Right lobe of liver (tissue), 6 donors: Measurements from ENCODE around the gene CSK. TPM values are rescaled to one million over a fixed set of nuclear protein-coding genes. Genes with fewer than 3 reads are reported as not detected.

Experiments used
- ATAC-seq, 4 donors: fragments of 200-7000 bp; cut with Tn5 transposase; one replicate each; pipeline ENCODE4 v1.9.1; 2020; ENCODE audit warnings: mild to moderate bottlenecking in 4 of 4, moderate library complexity in 4 of 4
- DNase-seq, 3 donors: peaks; one replicate each; pipeline ENCODE4 v3.0.0-alpha.2; 2020
- H3K27ac ChIP-seq, 3 donors: fragments of 200-600 bp; one replicate each; pipeline ENCODE4 v1.8.0; 2022
- H3K27me3 ChIP-seq, 2 donors: fragments of 200-600 bp; one replicate each; pipeline ENCODE4 v1.8.0; 2022
- H3K36me3 ChIP-seq, 4 donors: fragments of 200-600 bp; sonication (generic) in 1 of 4; one replicate each; pipeline versions ENCODE4 v1.5.1 to v1.8.0; 2017 to 2022; ENCODE audit warnings: control low read depth in 1 of 4
- H3K4me1 ChIP-seq, 4 donors: fragments of 200-600 bp; sonication (generic) in 1 of 4; one replicate each; pipeline versions ENCODE4 v1.5.1 to v1.8.0; 2017 to 2022; ENCODE audit warnings: control low read depth in 1 of 4
- H3K4me3 ChIP-seq, 3 donors: fragments of 200-600 bp; one replicate each; pipeline ENCODE4 v1.8.0; 2022
- H3K9me3 ChIP-seq, 4 donors: fragments of 200-600 bp; sonication (generic) in 1 of 4; one replicate each; pipeline versions ENCODE4 v1.5.1 to v1.8.0; 2017 to 2022; ENCODE audit warnings: control low read depth in 1 of 4
- POLR2A ChIP-seq: fragments of 450-650 bp; IDR thresholded peaks from one replicate; pipeline ENCODE4 v1.6.1; 2017; ENCODE audit warnings: antibody characterized with exemption, mild to moderate bottlenecking
- WGBS: methylation state at CpG from one replicate; pipeline ENCODE4 v1.1.6; 2018; ENCODE audit warnings: low coverage, low lambda C conversion rate; ENCODE audit not compliant: insufficient coverage; ENCODE audit errors: missing lambda C conversion rate; 5-methylcytosine and 5-hydroxymethylcytosine counted together
- intact Hi-C, 2 donors: fragments of 100-400 bp; cut with DNase I; formaldehyde crosslinking; loops; one replicate each; pipeline versions ENCODE4 v1.11.2 to v1.14.1; 2022
- total RNA-seq, 6 experiments: library from RNA; depleted of rRNA in 2 of 6; stranded (reverse); fragments of >200 nt in 2 of 6; fragmentation: NEBNext Ultra II Directional in 3 of 6; extraction: Animal tissue kit (Norgen Biotek cat#: 25700) in 3 of 6; gene quantifications; one replicate each; pipeline versions ENCODE4 v1.1.0 to v1.2.4, GENCODE V29; 2016 to 2023
- TF ChIP-seq, protein P1 (sequence below), 4 donors: fragments of 200-600 bp in 3 of 4; fragments of 450-650 bp in 1 of 4; IDR thresholded peaks; one replicate each; pipeline versions ENCODE4 v1.5.1 to v1.8.0; 2016 to 2022; ENCODE audit warnings: antibody characterized with exemption in 4 of 4, mild to moderate bottlenecking in 2 of 4
- donor health status: DM: no; HTN: yes; CAD: no.
- donor health status: DM: no; HTN: no; CAD: no.
- donor health status: DM: no; HTN: no; CAD: no.
- donor health status: DM: no; HTN: yes; CAD: no.
- donor health status: DM: no; HTN: yes; CAD: no.

CSK gene
- total RNA-seq, 6 experiments from 2014 or later, result 22.2 to 50.9 (median 32.7) TPM

- no peak for DNase-seq
Observed at GRCh38 chr15:74804935-74805334, 23.1 kb downstream of the CSK start.

GRCh38 chr15:74807282-74807681, 25.4 kb downstream of the CSK start:
- 55% methylated on average over 2 of the region's 5 CpGs for WGBS
- ATAC-seq (no peak), DNase-seq (no peak)
- intact Hi-C loops, result no loop called here
- no peaks in the 10 kb centered on the region for H3K9me3 ChIP-seq
- H3K4me1 ChIP-seq, result peaks cover 0 to 9% (median 0%) of the 10 kb centered on the region in 4 donors
- TF ChIP-seq, protein P1, sequence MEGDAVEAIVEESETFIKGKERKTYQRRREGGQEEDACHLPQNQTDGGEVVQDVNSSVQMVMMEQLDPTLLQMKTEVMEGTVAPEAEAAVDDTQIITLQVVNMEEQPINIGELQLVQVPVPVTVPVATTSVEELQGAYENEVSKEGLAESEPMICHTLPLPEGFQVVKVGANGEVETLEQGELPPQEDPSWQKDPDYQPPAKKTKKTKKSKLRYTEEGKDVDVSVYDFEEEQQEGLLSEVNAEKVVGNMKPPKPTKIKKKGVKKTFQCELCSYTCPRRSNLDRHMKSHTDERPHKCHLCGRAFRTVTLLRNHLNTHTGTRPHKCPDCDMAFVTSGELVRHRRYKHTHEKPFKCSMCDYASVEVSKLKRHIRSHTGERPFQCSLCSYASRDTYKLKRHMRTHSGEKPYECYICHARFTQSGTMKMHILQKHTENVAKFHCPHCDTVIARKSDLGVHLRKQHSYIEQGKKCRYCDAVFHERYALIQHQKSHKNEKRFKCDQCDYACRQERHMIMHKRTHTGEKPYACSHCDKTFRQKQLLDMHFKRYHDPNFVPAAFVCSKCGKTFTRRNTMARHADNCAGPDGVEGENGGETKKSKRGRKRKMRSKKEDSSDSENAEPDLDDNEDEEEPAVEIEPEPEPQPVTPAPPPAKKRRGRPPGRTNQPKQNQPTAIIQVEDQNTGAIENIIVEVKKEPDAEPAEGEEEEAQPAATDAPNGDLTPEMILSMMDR (IDR thresholded peaks at IDR 0.05), result no peak
- no peak for TF ChIP-seq POLR2A
- no peaks in the 10 kb centered on the region for H3K27me3 ChIP-seq
- no peak overlapping the region for H3K27ac ChIP-seq
- peaks cover 2 to 10% (median 4%) of the 10 kb centered on the region in 4 donors for H3K36me3 ChIP-seq
- no peak overlapping the region for H3K4me3 ChIP-seq

More at GRCh38 chr15:74804935-74805334, 23.1 kb downstream of the CSK start:
- no peak for ATAC-seq
- peaks cover 7 to 24% (median 15%) of the 10 kb centered on the region in 4 donors for H3K36me3 ChIP-seq
- peaks cover 0 to 16% (median 3%) of the 10 kb centered on the region in 4 donors for H3K4me1 ChIP-seq
- no peak overlapping the region for H3K27ac ChIP-seq
- WGBS, result 82% methylated on average over 3 of the region's 6 CpGs
- no peak overlapping the region for H3K4me3 ChIP-seq
- no peaks in the 10 kb centered on the region for H3K9me3 ChIP-seq
- intact Hi-C loops, result no loop called here
- TF ChIP-seq, protein P1 (IDR thresholded peaks at IDR 0.05), result no peak
- no peak for TF ChIP-seq POLR2A
- no peaks in the 10 kb centered on the region for H3K27me3 ChIP-seq

DNA sequence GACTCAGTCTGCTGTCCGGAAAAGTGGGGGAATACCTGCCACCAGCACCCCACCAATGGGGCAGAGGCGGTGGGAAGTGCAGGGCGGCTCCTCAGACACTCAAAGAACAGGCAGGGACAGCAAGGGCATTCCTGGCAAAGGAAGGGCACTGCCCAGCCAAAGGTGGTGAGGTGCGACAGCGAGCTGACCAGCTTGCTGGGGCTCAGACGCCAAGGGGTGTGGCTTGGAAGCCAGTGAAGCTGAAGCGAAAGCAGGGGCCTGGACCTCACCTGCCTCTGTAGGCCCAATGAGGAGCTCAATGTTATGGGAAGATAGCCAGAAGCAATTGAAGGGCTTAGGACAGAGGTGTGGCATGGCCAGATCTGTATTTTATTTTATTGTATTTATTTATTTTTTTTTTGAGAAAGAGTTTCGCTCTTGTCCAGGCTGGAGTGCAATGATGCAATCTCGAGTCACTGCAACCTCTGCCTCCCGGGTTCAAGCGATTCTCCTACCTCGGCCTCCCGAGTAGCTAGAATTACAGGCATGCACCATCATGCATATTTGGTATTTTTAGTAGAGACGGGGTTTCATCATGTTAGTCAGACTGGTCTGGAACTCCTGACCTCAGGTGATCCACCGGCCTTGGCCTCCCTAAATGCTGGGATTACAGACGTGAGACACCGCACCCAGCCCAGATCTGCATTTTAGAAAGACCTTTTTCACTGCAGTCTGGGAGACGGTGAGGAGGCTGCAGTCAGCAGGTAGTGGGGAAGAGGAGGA, 26.4 kb downstream of the CSK start:
- TF ChIP-seq POLR2A, result no peak
- TF ChIP-seq, protein P1 (IDR thresholded peaks at IDR 0.05), result no peak
- H3K36me3 ChIP-seq, result no peaks in the 10 kb centered on the region
- ATAC-seq, result peak; percentile 96 to 98 (median 96)
- WGBS, result 32% methylated on average over 15 of the region's 18 CpGs
- H3K4me1 ChIP-seq, result peaks cover 0 to 9% (median 0%) of the 10 kb centered on the region in 4 donors
- H3K4me3 ChIP-seq, result no peak overlapping the region
- no peak overlapping the region for H3K27ac ChIP-seq
- intact Hi-C loops, result no loop called here
- H3K27me3 ChIP-seq, result no peaks in the 10 kb centered on the region
- no peaks in the 10 kb centered on the region for H3K9me3 ChIP-seq
- DNase-seq, result peak; percentile 86 to 93 (median 93)

DNA sequence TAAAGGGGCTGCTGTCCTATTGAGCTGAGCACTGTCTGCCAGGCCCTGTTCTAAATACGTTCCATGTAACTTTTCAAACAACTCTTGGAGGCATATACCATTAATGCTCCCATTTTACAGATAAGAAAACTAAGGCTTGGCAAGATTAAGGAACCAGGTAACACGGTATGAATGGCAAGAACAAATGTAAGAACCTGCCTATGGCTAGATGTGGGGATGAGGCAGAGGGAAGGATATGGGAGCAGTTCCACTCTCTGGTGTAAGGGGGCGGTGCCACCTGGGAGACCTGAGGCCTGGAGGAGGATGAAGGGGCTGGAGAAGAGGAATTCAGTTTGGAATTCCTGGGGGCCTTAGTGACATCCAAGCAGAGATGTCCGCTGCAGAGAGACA, 27.0 kb downstream of the CSK start:
- 89% methylated on average over 3 of the region's 4 CpGs for WGBS
- H3K27me3 ChIP-seq, result no peaks in the 10 kb centered on the region
- H3K27ac ChIP-seq, result no peak overlapping the region
- no peaks in the 10 kb centered on the region for H3K36me3 ChIP-seq
- no peaks in the 10 kb centered on the region for H3K9me3 ChIP-seq
- intact Hi-C loops, result no loop called here
- TF ChIP-seq, protein P1 (IDR thresholded peaks at IDR 0.05), result no peak
- TF ChIP-seq POLR2A, result no peak
- no peak overlapping the region for H3K4me3 ChIP-seq
- H3K4me1 ChIP-seq, result peaks cover 0 to 9% (median 0%) of the 10 kb centered on the region in 4 donors
- ATAC-seq (no peak), DNase-seq (peak in 1 of 3 donors; percentile 12)
